B cell (primary cell): Measurements from ENCODE around the gene PCDH20. TPM values are rescaled to one million over a fixed set of nuclear protein-coding genes. Genes with fewer than 3 reads are reported as not detected.

Experiments
- ATAC-seq: fragments of 200-7000 bp; cut with Tn5 transposase; one replicate; pipeline ENCODE4 v1.10.0; 2021; ENCODE audit warnings: low read depth, mild to moderate bottlenecking, moderate number of reproducible peaks, moderate library complexity
- CTCF ChIA-PET: fragments of 350-600 bp; sonication (Branson Sonifier 250); formaldehyde crosslinking; loops from one replicate; lab custom pipeline; 2021; ENCODE audit warnings: antibody characterized with exemption, inconsistent platforms; lab: Charles Lee
- POLR2A ChIA-PET: fragments of 350-600 bp; sonication (Branson Sonifier 250); formaldehyde crosslinking; loops from one replicate; lab custom pipeline; 2021; ENCODE audit warnings: antibody characterized with exemption; lab: Charles Lee
- DNase-seq: peaks from one replicate; pipeline ENCODE4 v3.0.0; 2013
- H2AFZ ChIP-seq: 2 replicates; pipeline ENCODE4 v1.6.1; 2012; ENCODE audit warnings: mild to moderate bottlenecking, low read depth, low read length; ENCODE audit not compliant: insufficient read depth, poor library complexity, severe bottlenecking
- H3K27ac ChIP-seq, 2 donors: 1 replicate in 1 of 2; 2 replicates in 1 of 2; pipeline ENCODE4 v1.5.1; 2012 to 2013; ENCODE audit warnings: low read length in 2 of 2, mild to moderate bottlenecking in 2 of 2, moderate library complexity in 1 of 2
- H3K27me3 ChIP-seq, 4 experiments: fragments of 200-600 bp in 1 of 4; sonication (generic) in 1 of 4; replicated peaks in 1 of 4; 1 replicate in 2 of 4; 2 replicates in 2 of 4; pipeline versions ENCODE4 v1.6.1 to v1.7.0; 2013 to 2016; ENCODE audit warnings: low read length in 3 of 4, mild to moderate bottlenecking in 2 of 4, mixed read lengths in 1 of 4, moderate library complexity in 1 of 4; ENCODE audit not compliant: insufficient read depth in 4 of 4, control insufficient read depth in 3 of 4; ENCODE audit errors: control extremely low read depth in 1 of 4
- H3K36me3 ChIP-seq, 2 experiments: replicated peaks in 1 of 2; 1 replicate in 1 of 2; 2 replicates in 1 of 2; pipeline versions ENCODE4 v1.6.1 to v1.7.1; 2013; ENCODE audit warnings: low read length in 1 of 2; ENCODE audit not compliant: insufficient read depth in 2 of 2, control insufficient read depth in 1 of 2; ENCODE audit errors: control extremely low read depth in 1 of 2, extremely low read depth in 1 of 2
- H3K4me1 ChIP-seq, 2 donors: fragments of 200-600 bp in 1 of 2; sonication (generic) in 1 of 2; 1 replicate in 1 of 2; 2 replicates in 1 of 2; pipeline versions ENCODE4 v1.5.1 to v1.6.1; 2013 to 2017; ENCODE audit warnings: low read length in 2 of 2; ENCODE audit not compliant: control insufficient read depth in 2 of 2, insufficient read depth in 2 of 2
- H3K4me2 ChIP-seq: replicated peaks from 2 replicates; pipeline ENCODE3; 2012; ENCODE audit warnings: mild to moderate bottlenecking, low read depth, low read length; ENCODE audit not compliant: poor library complexity, severe bottlenecking
- H3K4me3 ChIP-seq, 5 experiments: fragments of 200-600 bp in 1 of 5; sonication (generic) in 1 of 5; 1 replicate in 3 of 5; 2 replicates in 2 of 5; pipeline versions ENCODE4 v1.5.1 to v1.7.0; 2011 to 2016; ENCODE audit warnings: low read length in 4 of 5, mild to moderate bottlenecking in 4 of 5, low read depth in 2 of 5, control low read depth in 1 of 5, moderate library complexity in 1 of 5; ENCODE audit not compliant: insufficient read depth in 1 of 5; ENCODE audit errors: control extremely low read depth in 1 of 5, extremely low read depth in 1 of 5
- H3K79me2 ChIP-seq: fragments of 200-600 bp; sonication (generic); one replicate; pipeline ENCODE4 v1.6.0; 2016; ENCODE audit warnings: low read length; ENCODE audit not compliant: control insufficient read depth, insufficient read depth
- H3K9ac ChIP-seq: fragments of 200-600 bp; sonication (generic); 2 replicates; pipeline ENCODE4 v1.6.1; 2017; ENCODE audit warnings: mild to moderate bottlenecking, low read length, moderate library complexity
- H3K9me3 ChIP-seq, 3 donors: one replicate each; pipeline versions ENCODE4 v1.6.1 to v1.7.1; 2013; ENCODE audit warnings: low read length in 2 of 3; ENCODE audit not compliant: control insufficient read depth in 2 of 3, insufficient read depth in 1 of 3; ENCODE audit errors: control extremely low read depth in 1 of 3
- H4K20me1 ChIP-seq: 2 replicates; pipeline ENCODE4 v1.6.0; 2012; ENCODE audit warnings: mild to moderate bottlenecking, low read length; ENCODE audit not compliant: insufficient read depth, control insufficient read depth, poor library complexity, severe bottlenecking
- H3K27ac Mint-ChIP-seq: one replicate; pipeline ENCODE4 v1.8.0; 2021; ENCODE audit warnings: mixed read lengths
- H3K27me3 Mint-ChIP-seq: one replicate; pipeline ENCODE4 v1.8.0; 2021; ENCODE audit warnings: mixed read lengths
- H3K4me1 Mint-ChIP-seq: one replicate; pipeline ENCODE4 v1.8.0; 2021; ENCODE audit warnings: mixed read lengths
- H3K4me3 Mint-ChIP-seq: one replicate; pipeline ENCODE4 v1.8.0; 2021; ENCODE audit warnings: mixed read lengths
- H3K9me3 Mint-ChIP-seq: one replicate; pipeline ENCODE4 v1.8.0; 2022; ENCODE audit warnings: mixed read lengths; ENCODE audit not compliant: insufficient read depth
- CTCF ChIP-seq: fragments of 200-600 bp; IDR thresholded peaks from one replicate; pipeline ENCODE4 v1.8.0; 2022; ENCODE audit warnings: antibody characterized with exemption, mild to moderate bottlenecking
- EZH2 ChIP-seq: IDR thresholded peaks from 2 replicates; pipeline ENCODE4 v1.6.1; 2012; ENCODE audit warnings: borderline replicate concordance, low read depth, mild to moderate bottlenecking, moderate library complexity, low read length; ENCODE audit not compliant: insufficient read depth, poor library complexity, severe bottlenecking
- WGBS: methylation state at CpG from one replicate; pipeline ENCODE4 v1.1.5; 2013; ENCODE audit warnings: missing lambda C conversion rate; ENCODE audit not compliant: insufficient coverage; 5-methylcytosine and 5-hydroxymethylcytosine counted together
- intact Hi-C: fragments of 100-400 bp; cut with micrococcal nuclease; formaldehyde crosslinking; loops from one replicate; pipeline ENCODE4 v1.10.0; 2022
- polyA plus RNA-seq: library from polyadenylated mRNA; depleted of rRNA; stranded (reverse); fragments of >200 nt; gene quantifications from 2 replicates; pipeline ENCODE4 v1.2.3, GENCODE V29; 2012
- total RNA-seq, 2 donors: library from RNA; stranded (reverse); fragments of 120-200 nt in 1 of 2; gene quantifications; 1 replicate in 1 of 2; 2 replicates in 1 of 2; pipeline versions ENCODE4 v1.2.3 to v1.2.4, GENCODE V29; 2013 to 2022

PCDH20 gene
- total and polyA plus RNA-seq, 2 donors (not counting 1 experiment from before 2014, with no cell fraction given): not detected

- Histone ChIP-seq H3K9ac (no peak overlapping the region), H3K4me3 (no peak overlapping the region), H3K27ac (no peak overlapping the region), H3K36me3 (no peaks in the 10 kb centered on the region), H3K4me1 (no peaks in the 10 kb centered on the region), H2AFZ (no peak overlapping the region), H3K9me3 (peaks cover 0 to 18% (median 0%) of the 10 kb centered on the region in 3 donors), H3K79me2 (no peaks in the 10 kb centered on the region), H3K4me2 (no peak overlapping the region), H4K20me1 (no peaks in the 10 kb centered on the region), H3K27me3 (peaks cover 0 to 31% (median 5%) of the 10 kb centered on the region in 4 experiments)
- Mint-ChIP-seq H3K9me3 (no peaks in the 10 kb centered on the region), H3K27ac (no peak overlapping the region), H3K4me3 (no peak overlapping the region), H3K27me3 (peaks cover 32% of the 10 kb centered on the region), H3K4me1 (no peaks in the 10 kb centered on the region)
- CTCF ChIA-PET: no interaction called here
- TF ChIP-seq EZH2 (no peak), CTCF (no peak)
- POLR2A ChIA-PET: no interaction called here
- ATAC-seq (no peak), DNase-seq (no peak)
- intact Hi-C loops: no loop called here
- 6% methylated on average over 25 of the region's 30 CpGs for WGBS
Measured at GRCh38 chr13:61415058-61415721, 459 bp downstream of the PCDH20 start.

GRCh38 chr13:61414686-61415057 is 977 bp downstream of the PCDH20 start:
- 2% methylated on average over 10 of the region's 16 CpGs for WGBS
- peaks cover 0 to 18% (median 0%) of the 10 kb centered on the region in 3 donors for H3K9me3 ChIP-seq
- H3K27me3 ChIP-seq: peaks cover 0 to 31% (median 5%) of the 10 kb centered on the region in 4 experiments
- H3K27ac ChIP-seq: no peak overlapping the region
- peaks cover 32% of the 10 kb centered on the region for H3K27me3 Mint-ChIP-seq
- ATAC-seq: no peak
- no peaks in the 10 kb centered on the region for H3K4me1 Mint-ChIP-seq
- no peak for TF ChIP-seq CTCF
- no peak for TF ChIP-seq EZH2
- no peak overlapping the region for H3K27ac Mint-ChIP-seq
- no peaks in the 10 kb centered on the region for H3K9me3 Mint-ChIP-seq
- no peaks in the 10 kb centered on the region for H3K4me1 ChIP-seq
- no peak for DNase-seq
- no peaks in the 10 kb centered on the region for H4K20me1 ChIP-seq
- ChIA-PET CTCF (no interaction called here), POLR2A (no interaction called here)
- intact Hi-C loops: no loop called here
- H3K79me2 ChIP-seq: no peaks in the 10 kb centered on the region
- H2AFZ ChIP-seq: no peak overlapping the region
- H3K4me3 Mint-ChIP-seq: no peak overlapping the region
- no peak overlapping the region for H3K4me2 ChIP-seq
- H3K4me3 ChIP-seq: no peak overlapping the region
- no peak overlapping the region for H3K9ac ChIP-seq
- H3K36me3 ChIP-seq: no peaks in the 10 kb centered on the region
